Glomerular endothelial cell (primary cell): ENCODE results near the gene IRF7. TPM values are rescaled to one million over a fixed set of nuclear protein-coding genes. Genes with fewer than 3 reads are reported as not detected.

Experiments used
- DNase-seq: peaks from one replicate; pipeline ENCODE4 v3.0.0-alpha.2; 2011; ENCODE audit warnings: low read depth, low spot score; ENCODE audit errors: extremely low read depth
- total RNA-seq: library from RNA; depleted of rRNA; stranded (reverse); fragments of >200 nt; gene quantifications from 2 replicates; pipeline ENCODE4 v1.2.3, GENCODE V29; 2015

IRF7 gene
- total RNA-seq, 1 donor from 2014 or later, result 66.5 TPM

DNA sequence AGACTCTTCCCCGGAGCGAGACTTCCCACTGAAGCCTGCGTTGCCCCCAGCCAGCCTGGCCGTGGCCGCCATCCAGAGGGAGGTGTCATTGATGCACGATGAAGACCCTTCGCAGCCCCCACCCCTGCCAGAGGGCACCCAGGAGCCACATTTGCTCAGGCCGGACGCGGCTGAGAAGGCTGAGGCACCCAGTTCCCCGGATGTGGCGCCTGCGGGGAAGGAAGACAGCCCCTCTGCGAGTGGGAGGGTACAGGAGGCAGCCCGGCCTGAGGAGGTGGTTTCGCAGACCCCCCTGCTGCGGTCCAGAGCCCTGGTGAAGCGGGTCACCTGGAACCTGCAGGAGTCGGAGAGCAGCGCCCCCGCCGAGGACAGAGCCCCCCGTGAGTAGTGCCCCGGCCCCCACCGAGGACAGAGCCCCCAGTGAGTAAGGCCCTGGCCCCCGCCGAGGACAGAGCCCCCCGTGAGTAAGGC, 6.4 kb downstream of the IRF7 start:
- no peak for DNase-seq

DNA sequence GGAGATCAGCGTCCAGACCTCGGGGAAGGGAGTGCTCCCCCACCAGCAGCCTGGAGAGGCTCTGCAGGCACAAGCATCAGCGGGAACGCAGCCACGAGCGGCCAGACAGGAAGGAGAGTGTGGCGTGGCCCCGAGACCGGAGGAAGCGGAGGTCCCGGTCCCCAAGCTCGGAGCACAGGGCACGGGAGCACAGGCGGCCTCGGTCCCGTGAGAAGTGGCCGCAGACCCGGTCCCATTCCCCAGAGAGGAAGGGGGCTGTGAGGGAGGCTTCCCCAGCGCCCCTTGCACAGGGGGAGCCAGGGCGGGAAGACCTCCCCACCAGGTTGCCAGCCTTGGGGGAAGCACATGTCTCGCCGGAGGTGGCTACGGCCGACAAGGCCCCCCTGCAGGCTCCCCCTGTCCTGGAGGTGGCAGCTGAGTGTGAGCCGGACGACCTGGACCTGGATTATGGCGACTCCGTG, 6.9 kb downstream of the IRF7 start:
- no peak for DNase-seq

DNA sequence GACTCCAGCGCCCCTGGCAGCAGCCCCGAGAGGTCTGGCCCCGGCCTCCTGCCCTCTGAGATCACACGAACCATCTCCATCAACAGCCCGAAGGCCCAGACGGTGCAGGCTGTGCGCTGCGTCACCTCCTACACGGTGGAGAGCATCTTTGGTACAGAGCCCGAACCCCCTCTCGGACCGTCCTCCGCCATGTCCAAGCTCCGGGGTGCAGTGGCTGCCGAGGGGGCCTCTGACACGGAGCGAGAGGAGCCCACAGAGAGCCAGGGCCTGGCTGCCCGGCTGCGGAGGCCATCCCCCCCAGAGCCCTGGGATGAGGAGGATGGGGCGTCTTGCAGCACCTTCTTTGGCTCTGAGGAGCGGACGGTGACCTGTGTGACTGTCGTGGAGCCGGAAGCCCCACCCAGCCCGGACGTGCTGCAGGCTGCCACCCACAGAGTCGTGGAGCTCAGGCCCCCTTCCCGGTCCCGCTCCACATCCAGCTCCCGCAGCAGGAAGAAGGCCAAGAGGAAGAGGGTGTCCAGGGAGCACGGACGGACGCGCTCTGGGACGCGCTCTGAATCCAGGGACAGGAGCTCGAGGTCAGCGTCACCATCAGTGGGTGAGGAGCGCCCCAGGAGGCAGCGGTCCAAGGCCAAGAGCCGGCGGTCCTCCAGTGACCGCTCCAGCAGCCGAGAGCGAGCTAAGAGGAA, 7.6 kb downstream of the IRF7 start:
- no peak for DNase-seq

DNA sequence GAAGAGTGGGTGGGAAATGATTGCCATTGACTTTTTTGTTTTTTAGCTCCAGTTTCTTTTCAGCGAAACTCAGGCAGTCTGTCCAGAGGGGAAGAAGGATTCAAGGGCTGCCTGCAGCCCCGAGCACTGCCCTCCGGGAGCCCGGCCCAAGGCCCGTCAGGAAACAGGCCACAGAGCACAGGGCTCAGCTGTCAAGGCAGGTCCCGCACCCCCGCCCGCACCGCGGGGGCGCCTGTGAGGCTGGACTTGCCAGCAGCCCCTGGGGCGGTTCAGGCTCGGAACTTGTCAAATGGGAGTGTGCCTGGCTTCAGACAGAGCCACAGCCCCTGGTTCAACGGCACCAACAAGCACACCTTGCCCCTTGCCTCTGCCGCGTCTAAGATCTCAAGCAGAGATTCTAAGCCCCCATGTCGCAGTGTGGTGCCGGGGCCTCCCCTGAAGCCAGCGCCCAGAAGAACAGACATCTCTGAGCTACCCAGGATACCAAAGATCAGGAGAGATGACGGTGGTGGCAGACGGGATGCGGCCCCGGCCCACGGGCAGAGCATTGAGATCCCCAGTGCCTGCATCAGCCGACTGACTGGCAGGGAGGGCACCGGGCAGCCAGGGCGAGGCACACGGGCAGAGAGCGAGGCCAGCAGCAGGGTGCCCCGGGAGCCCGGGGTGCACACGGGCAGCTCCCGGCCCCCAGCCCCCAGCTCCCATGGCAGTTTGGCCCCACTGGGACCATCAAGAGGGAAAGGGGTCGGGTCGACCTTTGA, 8.6 kb downstream of the IRF7 start:
- no peak for DNase-seq

DNA sequence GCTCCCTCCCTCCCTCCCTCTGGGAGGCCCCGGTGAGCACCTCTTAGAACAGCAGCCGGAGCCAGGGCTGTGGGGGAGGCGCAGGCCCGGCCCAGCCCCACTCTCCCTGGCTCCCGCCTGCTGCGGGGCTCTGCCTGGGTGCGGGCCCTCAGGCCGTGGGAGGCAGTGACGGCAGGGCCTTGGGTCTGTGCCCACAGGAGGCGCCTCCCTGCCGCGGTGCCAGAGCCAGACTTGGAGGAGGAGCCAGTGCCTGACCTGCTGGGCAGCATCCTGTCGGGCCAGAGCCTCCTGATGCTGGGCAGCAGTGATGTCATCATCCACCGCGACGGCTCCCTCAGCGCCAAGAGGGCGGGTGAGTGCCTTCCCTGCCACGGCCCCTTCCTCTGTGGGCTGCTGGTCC, 9.5 kb downstream of the IRF7 start:
- DNase-seq, result no peak

DNA sequence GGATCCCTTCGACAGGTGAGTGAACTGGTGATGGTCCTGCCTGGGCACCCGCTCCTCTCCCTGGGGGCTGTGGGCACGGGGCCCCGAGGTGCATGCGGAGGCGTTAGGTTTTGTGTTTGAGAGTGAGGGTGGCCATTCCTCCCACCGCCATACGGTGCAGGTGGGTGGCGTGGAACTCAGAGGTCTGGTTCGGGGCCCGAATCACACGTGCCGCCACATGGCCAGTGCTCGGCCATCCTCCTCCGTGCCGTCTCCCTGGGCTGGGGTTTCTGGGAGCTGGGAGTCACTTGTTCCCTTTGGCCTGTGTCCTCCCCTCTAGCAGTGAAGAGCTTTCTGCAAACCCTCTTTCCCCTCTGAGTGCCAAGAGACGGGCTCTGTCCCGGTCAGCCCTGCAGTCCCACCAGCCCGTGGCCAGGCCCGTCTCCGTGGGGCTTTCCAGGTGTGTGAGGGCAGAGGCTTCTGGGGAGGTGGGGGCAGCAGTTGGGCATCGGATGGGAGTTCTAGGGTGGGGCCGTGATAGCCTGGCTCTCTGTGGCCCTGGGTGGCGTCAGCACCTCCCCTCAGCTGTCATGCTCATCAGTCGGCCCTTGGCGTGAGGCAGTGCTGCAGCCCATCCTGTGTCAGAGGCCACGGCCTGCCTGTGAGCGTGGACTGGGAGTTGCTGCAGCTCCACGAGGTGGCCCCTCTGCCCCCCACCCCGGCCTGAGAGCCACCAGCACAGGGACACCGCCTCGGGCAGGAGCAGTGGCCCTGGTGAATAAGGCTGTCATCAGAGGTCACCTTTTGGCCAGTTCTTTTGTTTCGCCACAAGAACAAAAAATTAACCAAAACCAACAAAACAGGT, 10.2 kb downstream of the IRF7 start:
- DNase-seq, result no peak

DNA sequence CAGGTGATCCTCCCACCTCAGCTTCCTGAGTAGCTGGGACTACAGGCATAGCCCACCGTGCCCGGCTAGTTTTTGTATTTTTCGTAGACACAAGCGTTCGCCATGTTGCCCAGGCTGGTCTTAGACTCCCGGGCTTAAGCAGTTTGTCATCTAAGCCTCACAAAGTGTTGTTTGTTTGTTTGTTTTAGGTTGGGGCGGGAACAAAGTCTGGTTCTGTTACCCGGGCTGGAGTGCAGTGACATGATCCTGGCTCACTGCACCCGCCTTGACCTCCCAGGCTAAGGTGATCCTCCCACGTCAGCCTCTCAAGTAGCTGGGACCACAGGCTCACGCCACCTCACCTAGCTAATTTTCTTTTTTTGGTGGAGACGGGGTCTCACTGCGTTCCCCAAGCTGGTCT, 12.6 kb downstream of the IRF7 start:
- no peak for DNase-seq

DNA sequence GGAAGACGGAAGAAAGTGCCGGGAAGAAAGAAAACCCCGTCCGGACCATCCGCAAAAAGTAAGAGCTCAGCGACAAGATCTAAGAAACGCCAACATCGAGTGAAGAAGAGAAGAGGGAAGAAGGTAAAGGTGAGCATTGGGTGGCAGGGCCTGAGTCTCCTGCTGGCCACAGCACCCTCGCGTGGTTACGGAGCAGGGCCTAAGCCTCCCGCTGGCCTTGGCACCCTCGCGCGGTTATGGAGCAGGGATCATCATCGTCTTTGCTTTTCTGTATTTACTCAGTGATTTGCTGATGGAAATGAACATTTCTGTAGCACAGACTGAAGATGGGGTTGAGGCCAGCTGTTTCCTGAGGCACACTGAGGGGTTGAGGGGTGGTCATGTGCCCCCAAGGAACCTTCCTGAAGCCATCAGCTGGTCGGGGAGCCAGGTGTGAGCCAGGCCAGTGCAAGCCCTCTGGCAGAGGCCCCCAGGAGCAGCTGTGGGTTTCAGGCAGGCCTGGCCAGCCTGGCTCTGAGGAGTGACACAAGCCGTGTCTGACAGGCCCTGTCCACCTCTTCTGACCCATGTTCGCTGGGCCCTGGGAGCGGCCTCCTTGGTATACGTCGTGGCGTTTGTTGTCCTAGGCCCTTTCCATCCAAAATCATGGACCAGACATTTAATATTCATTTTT, 14.0 kb downstream of the IRF7 start:
- DNase-seq, result no peak

DNA sequence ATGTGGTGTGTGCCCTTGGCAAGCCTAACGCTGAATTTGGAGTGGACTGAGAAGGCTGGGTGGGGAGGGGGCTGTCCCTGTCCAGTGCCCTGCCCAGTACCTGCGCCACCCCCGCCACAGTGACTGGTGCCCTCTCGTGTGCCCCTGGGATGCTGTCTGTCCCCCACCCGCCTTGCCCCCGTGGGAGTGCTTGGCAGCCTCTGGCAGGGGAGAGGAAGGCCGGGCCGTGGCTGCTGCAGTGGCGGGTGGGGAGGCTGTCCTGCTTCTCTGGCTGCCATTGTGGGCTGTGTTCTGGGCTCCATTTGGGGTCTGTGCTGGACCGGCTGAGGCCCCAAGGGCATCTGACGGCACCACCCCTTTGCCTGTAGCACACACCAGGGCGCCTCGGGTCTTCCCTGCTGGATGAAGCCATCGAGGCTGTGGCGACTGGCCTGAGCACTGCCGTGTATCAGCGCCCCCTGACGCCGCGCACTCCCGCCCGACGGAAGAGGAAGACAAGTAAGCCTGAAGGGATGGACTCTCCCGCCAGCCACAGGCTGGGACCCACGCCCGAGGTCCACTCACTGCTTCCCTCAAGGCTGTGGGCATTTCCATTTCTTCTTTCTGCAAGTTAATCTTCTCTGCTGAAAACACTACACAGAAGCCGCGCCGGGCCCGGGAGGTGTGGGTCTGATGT, 17.6 kb downstream of the IRF7 start:
- DNase-seq, result no peak

DNA sequence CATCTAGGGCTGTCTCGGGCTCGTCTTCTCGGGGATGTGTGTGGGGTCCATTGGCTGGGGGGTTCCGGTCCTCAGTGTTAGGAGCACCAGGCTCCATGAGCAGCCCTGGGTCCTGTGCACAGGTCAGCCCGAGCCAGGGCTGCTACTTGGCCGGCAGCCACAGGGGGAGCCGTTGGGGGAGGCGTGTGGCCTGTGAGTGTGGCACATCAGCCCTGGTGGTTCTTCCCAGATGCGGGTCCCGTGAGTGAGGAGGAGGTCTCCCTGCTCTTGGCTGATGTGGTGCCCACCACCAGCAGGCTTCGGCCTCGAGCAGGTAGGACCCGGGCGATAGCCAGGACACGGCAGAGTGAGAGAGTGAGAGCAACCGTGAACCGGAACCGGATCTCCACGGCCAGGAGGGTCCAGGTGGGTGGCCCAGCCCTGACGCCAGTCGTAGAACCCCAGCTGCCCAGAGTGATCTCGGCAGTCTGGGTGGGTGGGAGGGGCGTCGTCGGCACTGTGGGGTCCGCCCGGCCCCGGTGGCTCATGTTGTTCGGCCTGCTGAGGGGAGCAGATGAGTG, 18.5 kb downstream of the IRF7 start:
- DNase-seq, result no peak

DNA sequence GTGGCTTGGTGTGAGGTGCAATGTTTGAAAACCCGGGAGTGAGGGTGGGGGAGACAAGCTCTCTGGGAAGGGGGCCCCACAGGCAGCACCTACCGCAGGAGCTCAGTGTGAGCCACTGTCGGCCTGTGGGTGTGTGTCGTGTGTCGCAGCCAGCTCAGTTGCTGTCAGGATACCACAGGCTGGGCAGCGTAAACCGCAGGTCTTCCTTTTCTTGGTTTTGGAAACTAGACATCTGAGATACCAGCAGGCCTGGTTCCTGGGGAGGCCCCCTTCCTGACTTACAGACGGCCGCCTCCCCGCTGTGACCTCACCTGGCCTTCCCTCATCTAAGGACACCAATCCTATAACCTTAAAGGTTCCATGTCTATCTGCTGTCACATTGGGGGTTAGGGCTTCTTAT, 19.4 kb downstream of the IRF7 start:
- DNase-seq, result no peak

DNA sequence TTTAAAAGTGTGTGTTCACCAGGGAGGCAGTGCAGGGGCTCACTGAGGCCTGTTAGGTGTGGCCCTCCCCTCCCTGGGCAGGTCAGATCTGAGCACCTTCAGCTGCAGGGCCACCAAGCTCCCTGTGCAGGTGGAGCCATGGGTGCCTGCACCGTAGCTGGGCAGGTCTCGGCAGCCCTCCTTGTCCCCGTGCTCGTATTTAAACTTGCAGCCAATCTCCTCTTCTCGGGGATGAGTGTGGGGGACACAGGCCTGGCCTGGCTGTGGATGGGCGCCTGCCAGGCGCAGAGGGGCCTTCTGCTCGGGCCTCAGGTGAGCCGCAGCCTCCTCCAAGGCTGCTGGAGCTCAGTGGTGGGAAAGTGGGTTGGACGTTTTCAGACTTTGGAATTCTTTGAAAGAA, 20.4 kb downstream of the IRF7 start:
- DNase-seq, result no peak

DNA sequence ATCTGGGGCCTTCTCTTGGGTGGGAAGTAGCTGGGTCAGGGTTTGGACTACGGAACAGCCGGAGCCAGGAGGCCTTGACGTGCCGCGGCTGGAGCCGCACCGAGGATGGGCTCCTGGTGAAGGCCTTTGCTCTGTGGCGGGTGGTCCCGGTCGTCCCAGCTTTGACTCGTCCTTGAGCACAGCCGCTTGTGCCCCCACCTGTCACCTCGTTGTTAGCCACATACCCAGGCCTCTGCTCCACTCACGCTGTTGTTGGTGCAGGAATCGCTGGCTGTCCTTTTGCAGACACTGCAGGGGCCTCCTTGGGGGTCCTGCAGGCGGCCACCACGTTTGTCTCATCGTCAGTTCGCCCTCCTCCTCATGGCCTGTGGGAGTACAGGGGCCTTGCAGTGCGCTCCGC, 22.4 kb downstream of the IRF7 start:
- DNase-seq, result no peak

DNA sequence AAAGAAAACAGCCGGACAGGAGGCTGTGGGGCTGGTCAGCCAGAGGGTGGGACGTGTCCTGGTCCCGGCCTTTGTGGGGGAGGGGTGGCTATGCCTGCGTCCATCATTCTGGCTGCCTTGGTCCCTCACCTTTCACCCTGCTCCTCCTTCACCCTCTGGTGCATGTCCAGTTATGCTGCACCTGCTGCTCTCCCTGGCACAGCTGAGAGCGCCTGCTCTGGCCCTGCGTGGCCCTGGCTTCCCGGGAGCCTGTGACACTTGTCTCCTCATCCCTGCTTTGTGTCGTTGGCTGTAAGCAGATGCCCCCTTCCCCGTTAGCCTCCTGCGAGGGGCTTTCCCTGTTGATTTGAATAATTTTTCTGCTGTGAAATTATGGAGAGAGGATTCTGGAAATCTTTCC, 22.8 kb downstream of the IRF7 start:
- no peak for DNase-seq

DNA sequence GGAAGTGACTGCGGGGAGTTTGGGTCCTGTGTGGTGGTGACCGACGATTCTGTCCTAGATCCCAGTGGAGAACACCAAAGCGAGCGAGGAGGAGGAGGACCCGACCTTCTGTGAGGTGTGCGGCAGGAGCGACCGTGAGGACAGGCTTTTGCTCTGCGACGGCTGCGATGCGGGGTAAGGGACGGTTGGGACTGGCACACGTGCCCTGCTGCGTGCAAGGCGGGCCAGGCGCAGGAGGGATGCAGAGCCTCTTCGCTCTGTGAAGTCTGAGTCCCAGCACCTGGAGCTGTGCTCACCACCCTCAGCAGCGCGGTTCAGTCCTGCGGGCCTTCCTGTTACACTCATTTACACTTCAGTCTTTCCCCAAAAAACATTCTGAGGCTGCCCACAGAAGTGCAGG, 23.2 kb downstream of the IRF7 start:
- DNase-seq, result no peak

DNA sequence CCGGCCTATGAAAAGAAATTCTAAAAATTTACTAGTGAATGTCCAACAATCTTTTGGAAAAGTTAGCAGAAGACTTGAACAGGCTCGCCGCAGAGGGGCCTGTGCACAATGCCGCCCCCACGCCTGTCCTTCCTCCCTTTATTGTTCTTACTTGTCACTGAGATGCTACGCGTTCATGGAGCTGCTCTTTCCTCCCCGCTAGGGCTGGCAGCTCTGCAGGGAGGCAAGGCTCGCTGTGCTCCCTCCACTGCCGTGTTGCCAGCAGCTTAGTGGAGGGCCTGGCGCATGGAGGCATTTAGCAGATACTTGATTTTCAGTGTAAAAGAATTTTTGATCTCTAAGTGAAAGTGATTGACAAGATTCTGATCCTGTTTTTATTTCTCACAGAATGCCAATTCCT, 24.8 kb downstream of the IRF7 start:
- DNase-seq, result no peak

DNA sequence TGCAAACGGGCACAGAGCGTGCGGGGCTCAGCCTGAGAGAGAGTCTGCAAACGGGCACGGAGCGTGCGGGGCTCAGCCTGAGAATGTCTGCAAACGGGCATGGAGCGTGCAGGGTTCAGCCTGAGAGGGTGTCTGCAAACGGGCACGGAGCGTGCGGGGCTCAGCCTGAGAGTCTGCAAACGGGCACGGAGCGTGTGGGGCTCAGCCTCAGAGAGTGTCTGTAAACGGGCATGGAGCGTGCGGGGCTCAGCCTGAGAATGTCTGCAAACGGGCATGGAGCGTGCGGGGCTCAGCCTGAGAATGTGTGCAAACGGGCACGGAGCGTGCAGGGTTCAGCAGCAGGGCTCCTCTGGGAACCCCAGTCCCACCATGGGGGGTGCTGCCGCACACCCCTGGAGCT, 26.0 kb downstream of the IRF7 start:
- DNase-seq, result no peak

DNA sequence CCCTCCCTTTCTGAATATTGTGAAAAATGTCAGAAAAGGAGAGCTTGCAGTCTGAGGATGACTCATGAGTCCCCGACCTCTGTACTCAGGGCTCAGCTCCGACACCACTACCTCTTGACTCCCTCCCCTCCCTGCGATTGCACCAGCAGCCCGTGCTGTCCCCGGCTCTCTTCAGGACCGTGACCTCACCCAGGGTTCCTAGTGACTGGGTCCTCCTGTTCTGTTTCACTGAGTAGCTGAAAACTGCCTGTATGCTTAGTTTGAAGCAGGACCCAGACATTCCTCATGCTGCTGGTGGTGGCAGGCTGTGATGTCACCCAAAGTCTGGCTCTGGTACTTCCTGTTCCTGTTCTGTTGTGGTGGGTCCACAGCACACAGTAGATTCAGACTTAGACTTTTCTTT, 27.8 kb downstream of the IRF7 start:
- no peak for DNase-seq

DNA sequence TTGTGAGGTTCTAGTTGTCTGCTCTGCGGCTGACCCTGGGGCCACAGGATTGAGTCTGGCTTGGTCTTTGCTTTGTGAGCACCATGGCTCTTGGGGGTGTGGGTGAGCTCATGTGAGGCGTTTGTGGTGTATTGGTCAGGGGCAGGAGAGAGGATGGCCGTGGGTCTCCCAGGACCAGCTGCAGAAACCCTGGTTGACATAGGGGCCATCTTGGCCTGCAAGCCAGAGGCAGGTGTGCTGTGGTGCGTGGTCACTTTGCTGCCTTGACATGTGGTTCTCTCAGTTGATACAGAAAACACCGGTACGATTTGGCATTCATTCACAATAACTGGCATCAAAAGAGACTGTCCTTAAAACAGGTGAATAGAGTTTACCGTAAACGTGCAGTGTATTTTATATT, 28.2 kb downstream of the IRF7 start:
- DNase-seq, result no peak
